ENCODE data around the gene YJEFN3.

YJEFN3 gene

DNA sequence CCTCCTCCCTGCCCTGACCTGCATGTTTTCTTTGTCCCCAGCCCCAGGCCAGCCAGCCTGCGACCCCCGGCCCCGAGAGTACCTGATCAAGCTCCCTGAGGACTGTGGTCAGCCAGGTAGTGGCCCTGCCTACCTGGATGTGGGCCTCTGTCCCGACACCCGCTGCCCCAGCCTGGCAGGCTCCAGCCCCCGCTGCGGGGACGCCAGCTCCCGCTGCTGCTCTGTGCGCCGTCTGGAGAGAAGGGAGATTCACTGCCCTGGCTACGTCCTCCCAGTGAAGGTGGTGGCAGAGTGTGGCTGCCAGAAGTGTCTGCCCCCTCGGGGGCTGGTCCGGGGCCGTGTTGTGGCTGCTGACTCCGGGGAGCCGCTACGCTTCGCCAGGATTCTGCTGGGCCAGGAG is 14.9 kb downstream of the YJEFN3 start:
- H3K9ac ChIP-seq (ENCODE audit: low read length), result no peak overlapping the region
- no peaks in the 10 kb centered on the region for H3K9me3 ChIP-seq (ENCODE audit: insufficient read depth, low read length)
- H3K4me2 ChIP-seq (ENCODE audit: low read length), result no peak overlapping the region
- TF ChIP-seq, protein P1, sequence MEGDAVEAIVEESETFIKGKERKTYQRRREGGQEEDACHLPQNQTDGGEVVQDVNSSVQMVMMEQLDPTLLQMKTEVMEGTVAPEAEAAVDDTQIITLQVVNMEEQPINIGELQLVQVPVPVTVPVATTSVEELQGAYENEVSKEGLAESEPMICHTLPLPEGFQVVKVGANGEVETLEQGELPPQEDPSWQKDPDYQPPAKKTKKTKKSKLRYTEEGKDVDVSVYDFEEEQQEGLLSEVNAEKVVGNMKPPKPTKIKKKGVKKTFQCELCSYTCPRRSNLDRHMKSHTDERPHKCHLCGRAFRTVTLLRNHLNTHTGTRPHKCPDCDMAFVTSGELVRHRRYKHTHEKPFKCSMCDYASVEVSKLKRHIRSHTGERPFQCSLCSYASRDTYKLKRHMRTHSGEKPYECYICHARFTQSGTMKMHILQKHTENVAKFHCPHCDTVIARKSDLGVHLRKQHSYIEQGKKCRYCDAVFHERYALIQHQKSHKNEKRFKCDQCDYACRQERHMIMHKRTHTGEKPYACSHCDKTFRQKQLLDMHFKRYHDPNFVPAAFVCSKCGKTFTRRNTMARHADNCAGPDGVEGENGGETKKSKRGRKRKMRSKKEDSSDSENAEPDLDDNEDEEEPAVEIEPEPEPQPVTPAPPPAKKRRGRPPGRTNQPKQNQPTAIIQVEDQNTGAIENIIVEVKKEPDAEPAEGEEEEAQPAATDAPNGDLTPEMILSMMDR (IDR thresholded peaks at IDR 0.05; ENCODE audit: low read depth, low read length), result no peak
- TF ChIP-seq EZH2phosphoT487 (IDR thresholded peaks at IDR 0.05; ENCODE audit: low read depth), result no peak
- H3K79me2 ChIP-seq (ENCODE audit: low read length), result no peaks in the 10 kb centered on the region
- H2AFZ ChIP-seq (ENCODE audit: low read depth, low read length), result no peak overlapping the region
- no peaks in the 10 kb centered on the region for H3K27me3 ChIP-seq (ENCODE audit: low read depth, low read length)
- no peak overlapping the region for H3K4me3 ChIP-seq (ENCODE audit: low read length)
- H3K4me1 ChIP-seq (ENCODE audit: low read length), result no peaks in the 10 kb centered on the region
- no peak overlapping the region for H3K27ac ChIP-seq (ENCODE audit: low read length)
- H3K36me3 ChIP-seq (replicated peaks; ENCODE audit: low read depth, low read length), result no peaks in the 10 kb centered on the region
- H4K20me1 ChIP-seq (ENCODE audit: insufficient read depth, low read length), result no peaks in the 10 kb centered on the region

DNA sequence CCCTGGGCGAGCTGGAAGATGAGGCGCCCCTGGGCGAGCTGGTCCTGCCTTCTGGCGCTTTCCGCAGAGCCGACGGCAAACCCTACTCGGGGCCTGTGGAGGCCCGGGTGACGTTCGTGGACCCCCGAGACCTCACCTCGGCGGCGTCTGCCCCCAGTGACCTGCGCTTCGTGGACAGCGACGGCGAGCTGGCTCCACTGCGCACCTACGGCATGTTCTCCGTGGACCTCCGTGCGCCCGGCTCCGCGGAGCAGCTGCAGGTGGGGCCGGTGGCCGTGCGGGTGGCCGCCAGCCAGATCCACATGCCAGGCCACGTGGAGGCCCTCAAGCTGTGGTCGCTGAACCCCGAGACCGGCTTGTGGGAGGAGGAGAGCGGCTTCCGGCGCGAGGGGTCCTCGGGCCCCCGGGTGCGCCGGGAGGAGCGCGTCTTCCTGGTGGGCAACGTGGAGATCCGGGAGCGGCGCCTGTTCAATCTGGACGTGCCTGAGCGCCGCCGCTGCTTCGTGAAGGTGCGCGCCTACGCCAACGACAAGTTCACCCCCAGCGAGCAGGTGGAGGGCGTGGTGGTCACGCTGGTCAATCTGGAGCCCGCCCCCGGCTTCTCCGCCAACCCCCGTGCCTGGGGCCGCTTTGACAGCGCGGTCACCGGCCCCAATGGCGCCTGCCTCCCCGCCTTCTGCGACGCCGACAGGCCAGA is 15.7 kb downstream of the YJEFN3 start:
- H3K4me1 ChIP-seq (ENCODE audit: low read length), result no peaks in the 10 kb centered on the region
- H3K36me3 ChIP-seq (replicated peaks; ENCODE audit: low read depth, low read length), result no peaks in the 10 kb centered on the region
- TF ChIP-seq, protein P1 (IDR thresholded peaks at IDR 0.05; ENCODE audit: low read depth, low read length), result no peak
- no peak for TF ChIP-seq EZH2phosphoT487 (IDR thresholded peaks at IDR 0.05; ENCODE audit: low read depth)
- no peak overlapping the region for H3K4me3 ChIP-seq (ENCODE audit: low read length)
- no peak overlapping the region for H3K9ac ChIP-seq (ENCODE audit: low read length)
- no peaks in the 10 kb centered on the region for H3K9me3 ChIP-seq (ENCODE audit: insufficient read depth, low read length)
- no peak overlapping the region for H2AFZ ChIP-seq (ENCODE audit: low read depth, low read length)
- H3K4me2 ChIP-seq (ENCODE audit: low read length), result no peak overlapping the region
- no peaks in the 10 kb centered on the region for H4K20me1 ChIP-seq (ENCODE audit: insufficient read depth, low read length)
- no peaks in the 10 kb centered on the region for H3K27me3 ChIP-seq (ENCODE audit: low read depth, low read length)
- H3K79me2 ChIP-seq (ENCODE audit: low read length), result no peaks in the 10 kb centered on the region
- no peak overlapping the region for H3K27ac ChIP-seq (ENCODE audit: low read length)

DNA sequence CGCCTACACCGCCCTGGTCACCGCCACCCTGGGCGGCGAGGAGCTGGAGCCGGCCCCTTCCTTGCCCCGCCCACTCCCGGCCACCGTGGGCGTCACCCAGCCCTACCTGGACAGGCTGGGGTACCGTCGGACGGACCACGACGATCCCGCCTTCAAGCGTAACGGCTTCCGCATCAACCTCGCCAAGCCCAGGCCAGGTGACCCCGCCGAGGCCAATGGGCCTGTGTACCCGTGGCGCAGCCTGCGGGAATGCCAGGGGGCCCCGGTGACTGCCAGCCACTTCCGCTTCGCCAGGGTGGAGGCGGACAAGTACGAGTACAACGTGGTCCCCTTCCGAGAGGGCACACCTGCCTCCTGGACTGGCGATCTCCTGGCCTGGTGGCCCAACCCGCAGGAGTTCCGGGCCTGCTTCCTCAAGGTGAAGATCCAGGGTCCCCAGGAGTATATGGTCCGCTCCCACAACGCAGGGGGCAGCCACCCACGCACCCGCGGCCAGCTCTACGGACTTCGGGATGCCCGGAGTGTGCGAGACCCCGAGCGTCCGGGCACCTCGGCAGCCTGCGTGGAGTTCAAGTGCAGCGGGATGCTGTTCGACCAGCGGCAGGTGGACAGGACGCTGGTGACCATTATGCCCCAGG is 16.4 kb downstream of the YJEFN3 start:
- no peaks in the 10 kb centered on the region for H3K79me2 ChIP-seq (ENCODE audit: low read length)
- no peaks in the 10 kb centered on the region for H3K36me3 ChIP-seq (replicated peaks; ENCODE audit: low read depth, low read length)
- H3K4me2 ChIP-seq (ENCODE audit: low read length), result no peak overlapping the region
- no peak overlapping the region for H2AFZ ChIP-seq (ENCODE audit: low read depth, low read length)
- no peaks in the 10 kb centered on the region for H4K20me1 ChIP-seq (ENCODE audit: insufficient read depth, low read length)
- H3K9me3 ChIP-seq (ENCODE audit: insufficient read depth, low read length), result no peaks in the 10 kb centered on the region
- no peaks in the 10 kb centered on the region for H3K4me1 ChIP-seq (ENCODE audit: low read length)
- H3K4me3 ChIP-seq (ENCODE audit: low read length), result no peak overlapping the region
- TF ChIP-seq EZH2phosphoT487 (IDR thresholded peaks at IDR 0.05; ENCODE audit: low read depth), result no peak
- TF ChIP-seq, protein P1 (IDR thresholded peaks at IDR 0.05; ENCODE audit: low read depth, low read length), result no peak
- no peak overlapping the region for H3K27ac ChIP-seq (ENCODE audit: low read length)
- no peak overlapping the region for H3K9ac ChIP-seq (ENCODE audit: low read length)
- no peaks in the 10 kb centered on the region for H3K27me3 ChIP-seq (ENCODE audit: low read depth, low read length)

DNA sequence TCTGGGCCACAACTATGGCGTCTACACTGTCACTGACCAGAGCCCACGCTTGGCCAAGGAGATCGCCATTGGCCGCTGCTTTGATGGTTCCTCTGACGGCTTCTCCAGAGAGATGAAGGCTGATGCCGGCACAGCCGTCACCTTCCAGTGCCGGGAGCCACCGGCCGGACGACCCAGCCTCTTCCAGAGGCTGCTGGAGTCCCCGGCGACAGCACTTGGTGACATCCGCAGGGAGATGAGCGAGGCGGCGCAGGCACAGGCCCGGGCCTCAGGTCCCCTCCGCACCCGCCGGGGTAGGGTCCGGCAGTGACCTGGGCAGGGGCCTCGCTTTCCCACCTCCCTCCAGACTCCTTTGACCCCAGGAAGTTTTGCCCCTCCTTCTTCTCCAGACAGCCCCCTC is 17.0 kb downstream of the YJEFN3 start:
- H3K27ac ChIP-seq (ENCODE audit: low read length), result no peak overlapping the region
- H3K36me3 ChIP-seq (replicated peaks; ENCODE audit: low read depth, low read length), result no peaks in the 10 kb centered on the region
- H3K4me3 ChIP-seq (ENCODE audit: low read length), result no peak overlapping the region
- no peaks in the 10 kb centered on the region for H4K20me1 ChIP-seq (ENCODE audit: insufficient read depth, low read length)
- H3K27me3 ChIP-seq (ENCODE audit: low read depth, low read length), result no peaks in the 10 kb centered on the region
- H3K4me1 ChIP-seq (ENCODE audit: low read length), result no peaks in the 10 kb centered on the region
- no peak overlapping the region for H3K9ac ChIP-seq (ENCODE audit: low read length)
- TF ChIP-seq, protein P1 (IDR thresholded peaks at IDR 0.05; ENCODE audit: low read depth, low read length), result no peak
- no peak for TF ChIP-seq EZH2phosphoT487 (IDR thresholded peaks at IDR 0.05; ENCODE audit: low read depth)
- no peak overlapping the region for H3K4me2 ChIP-seq (ENCODE audit: low read length)
- H2AFZ ChIP-seq (ENCODE audit: low read depth, low read length), result no peak overlapping the region
- no peaks in the 10 kb centered on the region for H3K79me2 ChIP-seq (ENCODE audit: low read length)
- no peaks in the 10 kb centered on the region for H3K9me3 ChIP-seq (ENCODE audit: insufficient read depth, low read length)
